ENCODE measurements around the gene NDUFAF5. TPM values are rescaled to one million over a fixed set of nuclear protein-coding genes. Genes with fewer than 3 reads are reported as not detected.

The NDUFAF5 gene
- polyA plus RNA-seq, 3 donors: 5.9 to 15.2 (median 7.8) TPM

DNA sequence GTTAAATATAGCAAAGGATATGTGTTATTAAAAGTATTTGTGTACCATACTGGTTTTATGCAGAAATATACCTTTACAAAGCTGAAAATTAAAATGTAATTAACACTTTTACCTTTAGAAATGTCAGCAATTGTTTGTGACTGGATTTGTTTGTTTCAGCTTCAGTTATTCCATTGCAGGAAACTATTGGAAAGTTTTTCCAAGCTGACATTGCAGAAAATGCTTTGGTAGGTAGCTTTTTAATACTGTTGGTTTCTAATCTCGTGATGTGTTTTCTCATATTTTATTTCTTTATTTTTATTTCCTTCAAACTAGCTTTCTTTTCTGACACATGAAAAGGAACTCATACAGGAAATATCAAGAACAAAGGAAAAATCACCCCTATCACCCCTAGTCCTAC is 8.2 kb downstream of the NDUFAF5 start:
- H4K20me1 ChIP-seq (ENCODE audit: insufficient read depth, low read length): no peaks in the 10 kb centered on the region
- Mint-ChIP-seq H3K4me3 (no peak overlapping the region), H3K27me3 (ENCODE audit: low read depth in 3 of 3) (peaks cover 0 to 1% (median 0%) of the 10 kb centered on the region in 3 donors), H3K27ac (no peak overlapping the region), H3K9me3 (peaks cover 0 to 3% (median 0%) of the 10 kb centered on the region in 7 donors), H3K36me3 (peaks cover 81 to 84% of the 10 kb centered on the region in 2 donors), H3K4me1 (no peaks in the 10 kb centered on the region)
- H3K4me2 ChIP-seq (replicated peaks; ENCODE audit: extremely low read depth, low read length, poor library complexity, severe bottlenecking): no peak overlapping the region
- H3K36me3 ChIP-seq (replicated peaks in 1 of 2; ENCODE audit: control insufficient read depth in 1 of 2, insufficient read depth in 2 of 2, low read length in 2 of 2): peaks cover 81 to 100% of the 10 kb centered on the region in 2 donors
- no peak overlapping the region for H3K4me3 ChIP-seq (replicated peaks in 1 of 3; ENCODE audit: low read depth in 2 of 3, low read length in 3 of 3)
- H3K4me1 ChIP-seq (ENCODE audit: control insufficient read depth in 1 of 2, insufficient read depth in 2 of 2, low read length in 2 of 2): no peaks in the 10 kb centered on the region
- no peak overlapping the region for H3K27ac ChIP-seq (ENCODE audit: low read depth in 1 of 2, low read length in 2 of 2)
- no CpG with 5 or more reads among the region's 1 CpG for WGBS (ENCODE audit: insufficient coverage)
- no peaks in the 10 kb centered on the region for H3K9me3 ChIP-seq (replicated peaks in 1 of 2; ENCODE audit: control insufficient read depth in 1 of 2, insufficient read depth in 1 of 2, low read length in 2 of 2)
- H2AFZ ChIP-seq (ENCODE audit: insufficient read depth, low read depth, low read length, poor library complexity, severe bottlenecking): no peak overlapping the region
- no peak for DNase-seq
- H3K9ac ChIP-seq (ENCODE audit: insufficient read depth, low read length, poor library complexity, severe bottlenecking): no peak overlapping the region
- TF ChIP-seq, protein P1, sequence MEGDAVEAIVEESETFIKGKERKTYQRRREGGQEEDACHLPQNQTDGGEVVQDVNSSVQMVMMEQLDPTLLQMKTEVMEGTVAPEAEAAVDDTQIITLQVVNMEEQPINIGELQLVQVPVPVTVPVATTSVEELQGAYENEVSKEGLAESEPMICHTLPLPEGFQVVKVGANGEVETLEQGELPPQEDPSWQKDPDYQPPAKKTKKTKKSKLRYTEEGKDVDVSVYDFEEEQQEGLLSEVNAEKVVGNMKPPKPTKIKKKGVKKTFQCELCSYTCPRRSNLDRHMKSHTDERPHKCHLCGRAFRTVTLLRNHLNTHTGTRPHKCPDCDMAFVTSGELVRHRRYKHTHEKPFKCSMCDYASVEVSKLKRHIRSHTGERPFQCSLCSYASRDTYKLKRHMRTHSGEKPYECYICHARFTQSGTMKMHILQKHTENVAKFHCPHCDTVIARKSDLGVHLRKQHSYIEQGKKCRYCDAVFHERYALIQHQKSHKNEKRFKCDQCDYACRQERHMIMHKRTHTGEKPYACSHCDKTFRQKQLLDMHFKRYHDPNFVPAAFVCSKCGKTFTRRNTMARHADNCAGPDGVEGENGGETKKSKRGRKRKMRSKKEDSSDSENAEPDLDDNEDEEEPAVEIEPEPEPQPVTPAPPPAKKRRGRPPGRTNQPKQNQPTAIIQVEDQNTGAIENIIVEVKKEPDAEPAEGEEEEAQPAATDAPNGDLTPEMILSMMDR (IDR thresholded peaks at IDR 0.05): no peak
- intact Hi-C loops (cut with micrococcal nuclease): no loop called here
- no peaks in the 10 kb centered on the region for H3K27me3 ChIP-seq (ENCODE audit: control insufficient read depth in 2 of 2, insufficient read depth in 2 of 2, low read length in 2 of 2)
- no peaks in the 10 kb centered on the region for H3K79me2 ChIP-seq (ENCODE audit: insufficient read depth, low read length)

DNA sequence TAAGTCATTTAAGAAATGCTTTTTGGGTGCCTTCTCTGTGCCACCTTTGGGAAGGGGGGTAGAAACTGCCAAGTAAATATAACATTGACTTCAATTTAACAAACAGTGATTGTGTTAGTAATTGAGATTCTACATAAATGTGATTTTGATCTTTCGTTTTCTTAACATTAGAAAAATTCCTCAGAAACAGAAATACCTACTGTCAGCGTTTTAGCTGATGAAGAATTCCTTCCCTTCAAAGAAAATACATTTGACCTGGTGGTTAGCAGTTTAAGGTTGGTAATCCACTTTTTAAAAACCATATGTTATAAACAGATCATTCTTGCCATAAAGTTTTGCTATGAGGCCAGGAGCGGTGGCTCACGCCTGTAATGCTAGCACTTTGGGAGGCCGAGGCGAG is 9.8 kb downstream of the NDUFAF5 start:
- Histone ChIP-seq H3K79me2 (ENCODE audit: insufficient read depth, low read length) (no peaks in the 10 kb centered on the region), H2AFZ (ENCODE audit: insufficient read depth, low read depth, low read length, poor library complexity, severe bottlenecking) (no peak overlapping the region), H3K9ac (ENCODE audit: insufficient read depth, low read length, poor library complexity, severe bottlenecking) (no peak overlapping the region), H3K27ac (ENCODE audit: low read depth in 1 of 2, low read length in 2 of 2) (no peak overlapping the region), H3K4me3 (replicated peaks in 1 of 3; ENCODE audit: low read depth in 2 of 3, low read length in 3 of 3) (no peak overlapping the region), H3K27me3 (ENCODE audit: control insufficient read depth in 2 of 2, insufficient read depth in 2 of 2, low read length in 2 of 2) (no peaks in the 10 kb centered on the region), H3K36me3 (replicated peaks in 1 of 2; ENCODE audit: control insufficient read depth in 1 of 2, insufficient read depth in 2 of 2, low read length in 2 of 2) (peaks cover 91 to 100% of the 10 kb centered on the region in 2 donors), H4K20me1 (ENCODE audit: insufficient read depth, low read length) (no peaks in the 10 kb centered on the region), H3K4me2 (replicated peaks; ENCODE audit: extremely low read depth, low read length, poor library complexity, severe bottlenecking) (no peak overlapping the region), H3K9me3 (replicated peaks in 1 of 2; ENCODE audit: control insufficient read depth in 1 of 2, insufficient read depth in 1 of 2, low read length in 2 of 2) (no peaks in the 10 kb centered on the region), H3K4me1 (ENCODE audit: control insufficient read depth in 1 of 2, insufficient read depth in 2 of 2, low read length in 2 of 2) (no peaks in the 10 kb centered on the region)
- DNase-seq: no peak
- H3K27me3 Mint-ChIP-seq (ENCODE audit: low read depth in 3 of 3): peaks cover 0 to 1% (median 0%) of the 10 kb centered on the region in 3 donors
- H3K4me3 Mint-ChIP-seq: no peak overlapping the region
- TF ChIP-seq, protein P1 (IDR thresholded peaks at IDR 0.05): no peak
- WGBS (ENCODE audit: insufficient coverage): no CpG with 5 or more reads among the region's 6 CpGs
- no peaks in the 10 kb centered on the region for H3K4me1 Mint-ChIP-seq
- peaks cover 90 to 92% of the 10 kb centered on the region in 2 donors for H3K36me3 Mint-ChIP-seq
- intact Hi-C loops (cut with micrococcal nuclease): no loop called here
- no peak overlapping the region for H3K27ac Mint-ChIP-seq
- peaks cover 0 to 3% (median 0%) of the 10 kb centered on the region in 7 donors for H3K9me3 Mint-ChIP-seq
